GM19099 (cell line): Measurements from ENCODE around the gene CDK14.

Experiments
- POLR2A ChIP-seq: IDR thresholded peaks from 3 replicates; pipeline ENCODE4 v1.6.1; 2011; ENCODE audit warnings: low read depth; ENCODE audit not compliant: insufficient read length; ENCODE audit errors: extremely low read depth

The CDK14 gene

DNA sequence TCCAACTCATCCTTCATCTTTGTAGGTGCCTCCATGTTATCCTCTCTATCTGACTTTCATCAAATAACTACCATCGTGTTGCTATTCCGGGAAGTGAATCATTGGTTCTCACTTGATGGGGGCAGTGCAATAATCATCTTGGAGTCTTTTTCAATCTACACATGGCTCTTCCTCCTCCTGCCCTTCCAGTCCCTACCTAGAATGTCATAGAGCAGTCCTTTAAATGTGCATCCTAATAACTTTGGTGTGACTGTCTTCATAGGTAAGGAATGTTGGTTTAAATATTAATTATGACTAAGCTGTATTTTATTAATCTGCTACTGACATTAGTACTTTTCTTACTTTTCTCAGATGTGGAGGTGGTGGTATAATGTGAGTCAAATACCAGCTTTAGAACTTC, 8.4 kb upstream of the CDK14 start:
- TF ChIP-seq POLR2A: no peak

DNA sequence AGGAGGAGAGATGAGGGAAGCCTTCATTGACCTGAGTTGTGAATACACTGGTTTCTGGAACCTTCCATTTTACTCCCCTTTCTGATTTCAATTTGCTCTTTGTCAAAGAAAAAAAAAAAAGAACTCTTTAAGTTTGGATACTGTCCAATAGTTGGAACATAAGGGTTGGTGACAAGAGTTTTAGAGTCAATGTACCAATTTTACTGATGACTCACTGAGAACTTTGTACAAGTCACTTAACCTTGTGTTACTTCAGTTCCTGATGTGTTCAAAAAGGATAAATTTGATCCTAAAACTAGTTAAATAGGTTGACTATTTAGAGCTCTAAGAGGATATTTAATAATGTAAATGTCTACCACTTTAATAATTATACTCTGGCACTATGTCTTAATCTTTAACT, 4.1 kb upstream of the CDK14 start:
- no peak for TF ChIP-seq POLR2A

- TF ChIP-seq POLR2A: no peak
Measured at GRCh38 chr7:90593205-90593604, 2.9 kb upstream of the CDK14 start.

GRCh38 chr7:90594751-90595317, 1.3 kb upstream of the CDK14 start:
- no peak for TF ChIP-seq POLR2A

DNA sequence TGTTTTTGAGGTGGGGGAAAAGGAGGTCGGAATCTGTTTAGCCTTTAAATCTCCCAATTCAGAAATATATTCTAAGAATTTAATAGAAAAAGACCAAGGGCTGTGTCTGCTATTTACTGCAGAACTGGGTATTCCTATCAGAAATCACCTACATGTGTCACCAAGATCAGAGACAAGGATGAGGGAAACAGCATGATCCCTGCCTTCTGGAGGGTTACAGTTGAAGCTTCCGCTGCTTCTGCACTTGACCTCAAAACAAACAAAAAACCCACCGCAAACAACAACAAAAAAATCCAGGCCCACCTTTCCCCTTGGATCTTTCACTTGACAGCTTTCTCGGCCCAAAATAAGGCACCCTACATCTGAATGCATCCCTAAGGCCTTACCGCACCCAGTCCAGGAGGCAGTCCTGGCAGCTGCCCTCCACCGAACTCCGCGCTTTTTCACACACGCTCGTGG, 750 bp upstream of the CDK14 start:
- no peak for TF ChIP-seq POLR2A

- TF ChIP-seq POLR2A: no peak
Measured at GRCh38 chr7:90596671-90597562, 796 bp downstream of the CDK14 start.

DNA sequence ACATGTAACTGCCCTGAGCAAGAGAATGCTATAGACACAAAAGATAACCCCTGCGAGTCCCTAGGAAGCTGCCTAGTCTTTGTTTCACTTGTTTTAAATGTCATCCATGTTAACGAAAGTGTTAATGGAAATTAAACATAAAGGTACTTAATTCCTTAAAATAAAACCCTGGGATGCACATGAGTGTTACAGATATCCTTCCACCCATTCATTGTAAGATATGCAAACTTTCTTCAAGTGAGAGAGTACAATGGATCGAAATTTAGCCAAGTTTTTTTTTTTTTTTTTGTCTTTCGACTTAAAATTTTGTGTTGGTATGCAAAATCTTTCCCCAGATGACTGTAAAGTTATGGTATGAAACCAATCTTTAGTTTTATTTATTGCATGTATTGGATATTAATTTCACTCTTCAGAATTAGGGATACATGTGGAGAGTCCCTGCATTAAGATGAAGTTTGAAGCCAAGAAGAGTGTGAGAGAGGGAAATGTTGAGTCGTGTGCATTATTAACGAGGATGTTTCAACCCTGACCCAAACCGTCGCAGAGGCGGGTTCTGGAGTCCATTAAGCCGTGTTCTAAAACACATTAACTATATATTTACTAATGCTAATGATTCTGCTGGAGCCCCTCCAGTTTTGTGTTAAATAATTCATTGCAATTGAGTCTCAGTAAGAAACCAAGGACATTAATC, 1.6 kb downstream of the CDK14 start:
- no peak for TF ChIP-seq POLR2A

DNA sequence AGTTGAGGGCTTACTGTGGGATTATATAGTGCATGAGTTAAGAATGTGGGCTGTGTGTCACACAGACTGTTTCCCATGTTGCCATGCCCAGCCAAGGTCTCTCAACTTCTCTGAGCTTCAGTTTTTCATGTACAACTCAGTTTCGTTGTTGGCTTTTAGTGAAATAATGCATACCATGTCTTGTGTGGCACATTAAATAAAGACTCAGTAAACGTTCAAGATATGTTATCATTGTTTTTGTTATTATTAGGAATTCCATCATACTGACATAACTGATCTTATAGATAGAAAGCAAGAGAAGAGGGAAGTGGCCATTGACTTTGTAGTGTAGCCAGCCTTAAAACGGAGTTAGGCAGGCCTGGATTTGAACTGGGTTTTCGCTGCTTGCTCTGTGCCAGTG, 2.9 kb downstream of the CDK14 start:
- TF ChIP-seq POLR2A: no peak

DNA sequence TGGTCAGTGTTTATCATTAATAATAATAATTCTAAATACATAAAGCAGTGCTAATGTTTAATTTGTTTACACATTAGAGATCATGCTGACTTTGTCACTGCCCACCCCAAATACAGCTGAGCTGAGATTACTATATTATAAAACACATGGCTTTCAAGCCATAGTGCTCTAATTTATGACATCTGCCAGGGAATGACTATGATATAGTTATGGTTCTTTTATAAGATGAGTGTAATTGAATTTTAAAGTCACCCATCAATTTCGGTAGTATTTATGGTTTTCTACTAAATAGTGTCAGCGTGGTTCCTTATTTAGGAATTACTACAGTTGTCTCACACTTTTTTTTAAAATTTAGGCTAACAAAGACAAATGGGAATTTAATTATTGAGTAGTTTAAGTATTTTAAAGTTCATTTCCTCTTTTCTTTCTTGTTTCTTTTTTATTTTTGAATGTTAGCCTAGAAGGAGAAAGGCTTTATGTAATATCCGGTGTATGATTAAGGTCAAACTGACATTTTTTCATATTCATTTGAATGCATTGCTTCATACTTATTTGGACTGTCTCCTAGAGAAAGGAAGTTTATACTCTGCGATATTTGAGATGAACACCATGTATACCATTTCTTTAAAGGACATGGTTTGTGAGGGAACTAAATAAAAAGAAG, 3.9 kb downstream of the CDK14 start:
- no peak for TF ChIP-seq POLR2A

- TF ChIP-seq POLR2A: no peak
Measured at GRCh38 chr7:90602303-90602702, 6.2 kb downstream of the CDK14 start.

DNA sequence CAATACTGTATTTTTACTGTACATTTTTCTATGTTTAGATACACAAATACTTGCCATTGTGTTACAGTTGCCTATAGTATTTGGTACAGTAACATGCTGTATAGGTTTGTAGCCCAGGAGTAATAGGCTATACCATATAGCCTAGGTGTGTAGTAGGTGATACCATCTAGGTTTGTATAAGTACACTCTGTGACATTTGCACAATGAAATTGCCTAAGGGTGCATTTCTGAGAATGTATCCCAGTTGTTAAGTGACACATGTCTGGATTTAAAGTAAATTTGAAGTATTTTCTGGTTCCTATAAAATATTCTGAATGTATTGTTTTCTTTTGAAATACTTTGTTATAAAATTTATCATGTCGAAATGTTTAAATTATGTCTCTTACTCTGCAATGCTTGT, 7.2 kb downstream of the CDK14 start:
- no peak for TF ChIP-seq POLR2A

- no peak for TF ChIP-seq POLR2A
Measured at GRCh38 chr7:90604383-90604782, 8.3 kb downstream of the CDK14 start.

GRCh38 chr7:90605055-90605454, 8.9 kb downstream of the CDK14 start:
- no peak for TF ChIP-seq POLR2A

DNA sequence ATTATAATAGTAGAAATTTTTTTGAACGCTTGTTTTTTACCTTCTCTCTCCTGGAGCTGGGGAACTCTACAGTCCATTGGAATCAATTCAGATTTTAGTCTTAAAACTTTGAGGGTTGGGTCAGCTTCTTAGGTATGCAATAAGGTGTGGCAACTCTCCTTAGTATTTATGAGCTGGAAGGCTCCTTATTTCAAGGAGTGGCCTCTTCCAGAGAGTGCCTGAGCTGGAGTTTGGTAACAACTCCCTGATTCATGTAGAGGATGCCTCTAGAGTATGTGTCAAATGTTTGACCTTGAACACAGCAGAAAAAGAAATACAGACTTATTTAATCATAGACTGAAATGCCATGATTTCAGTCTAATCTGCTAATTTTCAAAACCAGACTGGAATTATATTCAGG, 11.1 kb downstream of the CDK14 start:
- TF ChIP-seq POLR2A: no peak

GRCh38 chr7:90610105-90610504, 14.0 kb downstream of the CDK14 start:
- no peak for TF ChIP-seq POLR2A
